HG03342 (cell line): Measurements from ENCODE around the gene KLHL41.
"Not testable (repeated sequence)": the region's sequence is repeated elsewhere in the genome, so short reads cannot be mapped to it uniquely, and the experiment has no call there.

ENCODE experiments used
- ATAC-seq: cut with Tn5 transposase; IDR thresholded peaks from one replicate; pipeline ENCODE4 v1.9.1; 2021; ENCODE audit warnings: mild to moderate bottlenecking, moderate library complexity; ENCODE audit not compliant: unreplicated experiment

The KLHL41 gene

DNA sequence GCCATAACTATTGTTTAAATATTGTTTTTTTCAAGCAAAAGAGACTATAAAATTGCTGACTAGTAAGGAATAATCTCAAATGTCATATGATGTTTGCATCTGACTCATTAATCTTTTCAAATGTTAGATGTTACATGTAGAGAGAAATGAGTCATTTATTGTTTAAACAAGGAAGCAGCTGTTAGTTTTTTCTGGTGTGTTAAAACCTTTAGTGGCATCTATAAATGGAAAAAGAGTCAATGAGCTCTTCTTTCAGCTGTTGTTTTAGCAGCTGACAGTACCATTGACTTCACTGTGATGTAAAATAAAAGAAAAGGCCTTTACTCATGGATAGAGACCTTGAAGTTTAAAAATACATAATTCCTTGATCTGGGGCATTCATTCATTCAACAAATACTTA, 1.8 kb upstream of the KLHL41 start:
- ATAC-seq, result no peak

DNA sequence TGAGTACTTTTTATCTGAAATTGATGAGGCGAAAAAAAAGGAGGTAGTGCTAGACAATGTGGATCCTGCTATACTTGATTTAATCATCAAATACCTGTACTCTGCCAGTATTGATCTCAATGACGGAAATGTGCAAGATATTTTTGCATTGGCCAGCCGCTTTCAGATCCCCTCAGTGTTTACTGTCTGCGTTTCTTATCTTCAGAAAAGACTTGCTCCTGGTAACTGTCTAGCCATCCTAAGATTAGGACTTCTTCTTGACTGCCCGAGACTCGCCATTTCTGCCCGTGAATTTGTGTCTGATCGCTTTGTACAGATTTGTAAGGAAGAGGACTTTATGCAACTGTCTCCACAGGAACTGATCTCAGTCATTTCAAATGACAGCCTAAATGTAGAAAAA, 453 bp downstream of the KLHL41 start:
- ATAC-seq, result no peak

DNA sequence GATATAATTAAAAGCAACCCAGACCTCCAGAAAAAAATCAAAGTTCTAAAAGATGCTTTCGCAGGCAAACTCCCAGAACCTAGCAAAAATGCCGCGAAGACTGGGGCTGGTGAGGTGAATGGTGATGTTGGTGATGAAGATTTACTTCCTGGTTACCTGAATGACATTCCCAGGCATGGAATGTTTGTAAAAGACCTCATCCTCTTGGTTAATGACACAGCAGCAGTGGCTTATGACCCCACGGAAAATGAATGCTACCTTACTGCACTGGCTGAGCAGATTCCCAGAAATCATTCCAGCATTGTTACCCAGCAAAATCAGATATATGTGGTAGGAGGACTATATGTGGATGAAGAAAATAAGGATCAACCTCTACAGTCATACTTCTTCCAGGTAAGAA, 994 bp downstream of the KLHL41 start:
- no peak for ATAC-seq

GRCh38 chr2:169511818-169512217, 2.3 kb downstream of the KLHL41 start:
- ATAC-seq, result no peak

GRCh38 chr2:169512525-169512924, 3.0 kb downstream of the KLHL41 start:
- no peak for ATAC-seq

- ATAC-seq, result no peak
Measured at GRCh38 chr2:169513094-169513493, 3.6 kb downstream of the KLHL41 start.

DNA sequence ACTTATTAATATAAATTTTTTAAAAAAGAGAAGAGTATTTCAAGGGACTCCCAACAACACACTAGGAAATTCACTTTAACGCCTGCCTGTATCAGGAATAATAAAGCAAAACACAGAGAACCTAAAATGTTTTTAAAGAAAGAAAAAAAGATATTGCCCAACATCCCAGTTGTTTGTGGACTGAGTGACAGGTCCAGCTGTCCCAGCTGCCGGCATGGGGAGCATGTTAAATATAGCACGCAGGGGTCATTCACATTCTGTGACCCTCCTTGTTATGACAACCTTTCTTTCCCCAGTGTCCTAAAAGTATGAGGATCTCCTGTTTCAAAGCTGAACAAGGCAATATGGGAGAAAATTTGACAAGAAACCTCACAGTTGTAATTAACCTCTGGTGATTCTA, 4.4 kb downstream of the KLHL41 start:
- no peak for ATAC-seq

- not testable (repeated sequence) for ATAC-seq
Measured at GRCh38 chr2:169514758-169515157, 5.3 kb downstream of the KLHL41 start.

DNA sequence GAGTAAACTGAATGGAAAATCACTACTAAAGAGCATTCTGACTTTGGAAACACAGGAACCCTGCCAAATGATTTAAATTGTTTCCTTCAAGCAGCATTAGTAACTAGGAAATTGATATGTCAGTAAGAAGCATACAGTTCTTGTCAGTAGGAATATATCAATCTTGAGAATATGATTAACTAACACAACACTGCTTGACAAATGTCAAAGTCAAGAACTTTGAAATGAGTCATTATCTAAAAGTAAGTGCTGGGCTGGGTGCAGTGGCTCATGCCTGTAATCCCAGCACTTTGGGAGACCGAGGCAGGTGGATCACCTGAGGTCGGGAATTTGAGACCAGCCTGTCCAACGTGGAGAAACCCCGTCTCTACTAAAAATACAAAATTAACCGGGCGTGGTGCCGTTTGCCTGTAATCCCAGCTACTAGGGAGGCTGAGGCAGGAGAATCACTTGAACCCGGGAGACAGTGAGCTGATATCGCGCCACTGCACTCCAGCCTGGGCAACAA, 7.0 kb downstream of the KLHL41 start:
- ATAC-seq, result not testable (repeated sequence)

DNA sequence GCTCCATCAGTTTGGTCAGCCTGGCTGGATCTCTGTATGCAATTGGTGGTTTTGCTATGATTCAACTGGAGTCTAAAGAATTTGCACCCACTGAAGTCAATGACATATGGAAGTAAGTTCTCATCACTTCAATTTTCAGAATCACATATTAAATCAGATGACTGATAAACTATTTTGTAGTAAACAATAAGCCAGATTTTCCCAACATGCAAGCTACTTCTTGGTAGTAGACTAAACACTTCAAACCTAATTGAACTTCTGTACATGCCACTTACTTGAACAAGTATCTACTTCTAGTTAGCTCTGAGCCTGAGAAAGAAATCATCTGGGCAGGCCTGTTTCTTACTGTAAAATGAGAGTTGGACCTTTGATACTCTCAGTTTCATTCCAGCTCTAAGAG, 11.4 kb downstream of the KLHL41 start:
- no peak for ATAC-seq

DNA sequence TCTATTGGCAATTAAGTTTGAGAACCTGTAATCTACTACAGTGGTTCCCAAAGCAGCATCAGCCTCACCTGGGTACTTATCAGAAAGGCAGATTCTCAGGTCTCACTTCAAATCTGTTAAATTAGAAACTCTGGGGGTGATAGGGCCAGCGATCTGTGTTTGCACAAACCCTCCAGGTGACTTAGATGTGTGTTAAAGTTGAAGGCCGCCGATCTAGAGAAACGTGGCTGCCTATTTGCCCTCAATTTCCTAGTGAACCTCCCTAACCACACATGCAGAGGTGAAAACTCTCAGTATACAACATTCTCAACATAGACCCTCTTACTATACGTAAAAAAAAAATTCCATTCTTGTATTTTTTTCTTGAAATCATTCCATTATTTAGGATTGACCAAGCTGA, 14.2 kb downstream of the KLHL41 start:
- ATAC-seq, result no peak

- no peak for ATAC-seq
Measured at GRCh38 chr2:169525434-169525833, 15.9 kb downstream of the KLHL41 start.

- ATAC-seq, result no peak
Measured at GRCh38 chr2:169526451-169526850, 16.9 kb downstream of the KLHL41 start.

DNA sequence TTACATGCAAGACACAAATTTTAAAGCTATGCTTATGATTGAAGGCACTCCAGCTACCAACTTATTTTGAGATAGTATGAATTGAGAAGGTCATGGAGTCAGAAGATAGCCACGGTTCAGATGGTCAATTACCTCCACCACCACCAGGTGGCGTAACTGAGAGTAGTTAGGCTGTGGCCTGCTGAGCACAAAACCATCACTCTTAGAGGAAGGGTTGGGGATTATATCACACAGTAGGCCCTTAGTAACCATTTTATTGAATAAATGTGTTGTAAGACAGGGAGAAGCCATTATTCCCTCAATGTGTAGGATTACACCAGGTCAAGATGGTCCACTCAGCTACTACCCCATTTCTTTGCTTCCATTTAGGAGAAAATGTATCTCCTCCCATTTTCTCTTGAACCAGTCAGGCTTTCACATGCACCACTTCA, 18.8 kb downstream of the KLHL41 start:
- peak; percentile 93 for ATAC-seq

- ATAC-seq, result not testable (repeated sequence)
Measured at GRCh38 chr2:169539460-169539859, 30.0 kb downstream of the KLHL41 start.

- ATAC-seq, result no peak
Measured at GRCh38 chr2:169540146-169540545, 30.6 kb downstream of the KLHL41 start.

- ATAC-seq, result no peak
Measured at GRCh38 chr2:169542433-169542832, 32.9 kb downstream of the KLHL41 start.

GRCh38 chr2:169546756-169547155, 37.3 kb downstream of the KLHL41 start:
- no peak for ATAC-seq

DNA sequence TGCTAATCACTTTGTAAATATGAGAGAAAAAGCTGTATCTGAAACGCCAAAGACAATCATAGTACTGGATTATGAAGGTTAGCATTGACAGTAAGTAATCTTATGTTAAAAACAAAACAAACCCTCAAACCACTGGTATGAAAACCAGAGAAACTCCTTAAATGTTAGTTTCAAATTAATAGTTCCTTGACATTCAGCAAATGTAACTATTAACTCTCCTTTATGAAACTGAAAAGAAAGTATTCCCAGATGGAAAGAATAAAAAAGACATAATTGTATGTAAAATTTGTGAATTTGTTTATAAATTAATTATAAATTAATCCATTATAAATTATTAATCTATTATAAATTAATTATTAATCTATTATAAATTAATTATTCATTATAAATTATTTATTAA, 51.9 kb downstream of the KLHL41 start:
- ATAC-seq, result no peak

DNA sequence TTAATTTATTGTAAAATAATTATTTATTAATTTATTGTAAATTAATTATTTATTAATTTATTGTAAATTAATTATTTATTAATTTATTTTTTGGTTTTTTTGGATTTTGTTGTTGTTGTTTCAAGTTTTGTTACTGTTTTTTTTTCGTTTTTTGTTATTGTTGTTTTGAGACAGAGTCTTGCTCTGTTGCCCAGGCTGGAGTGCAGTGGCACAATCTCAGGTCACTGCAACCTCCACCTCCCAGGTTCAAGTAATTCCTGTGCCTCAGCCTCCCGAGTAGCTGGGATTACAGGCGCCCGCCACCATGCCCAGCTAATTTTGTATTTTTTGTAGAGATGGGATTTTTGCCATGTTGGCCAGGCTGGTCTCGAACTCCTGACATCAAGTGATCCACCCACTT, 52.6 kb downstream of the KLHL41 start:
- ATAC-seq, result not testable (repeated sequence)

GRCh38 chr2:169562519-169562918, 53.0 kb downstream of the KLHL41 start:
- ATAC-seq, result no peak

- ATAC-seq, result no peak
Measured at GRCh38 chr2:169565686-169566085, 56.2 kb downstream of the KLHL41 start.

DNA sequence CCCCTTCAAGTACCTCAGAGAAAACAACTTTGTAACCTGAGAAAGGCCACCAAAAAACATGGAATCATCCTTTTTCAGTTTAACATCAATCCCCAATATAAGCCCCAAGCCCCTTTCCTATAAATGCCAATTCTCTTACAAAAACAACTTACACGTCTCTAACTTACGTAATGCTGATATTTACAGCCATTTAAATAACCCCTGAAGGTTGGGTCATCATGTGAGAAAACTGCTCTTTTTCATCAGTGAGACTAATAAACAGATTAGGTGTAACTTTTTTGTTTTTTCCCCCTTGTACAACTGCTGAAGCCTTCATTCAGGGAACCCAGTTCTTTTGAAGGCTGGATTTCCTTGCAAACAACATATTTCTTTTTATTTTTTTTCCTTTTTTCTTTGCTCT, 60.4 kb downstream of the KLHL41 start:
- no peak for ATAC-seq

DNA sequence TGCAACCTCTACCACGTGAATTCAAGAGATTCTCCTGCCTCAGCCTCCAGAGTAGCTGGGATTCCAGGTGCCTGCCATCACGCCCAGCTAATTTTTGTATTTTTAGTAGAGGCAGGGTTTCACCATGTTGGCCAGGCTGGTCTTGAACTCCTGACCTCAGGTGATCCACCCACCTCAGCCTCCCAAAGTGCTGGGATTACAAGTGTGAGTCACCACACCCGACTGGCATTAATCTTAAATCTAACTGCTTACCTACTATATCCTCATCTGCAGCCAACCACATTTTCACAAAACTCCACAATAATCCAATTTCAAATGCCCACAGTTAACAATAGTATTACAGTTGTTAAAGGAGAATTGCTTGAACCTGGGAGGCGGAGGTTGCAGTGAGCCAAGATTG, 61.2 kb downstream of the KLHL41 start:
- not testable (repeated sequence) for ATAC-seq
